GM23248 (cell line): ENCODE data around the gene KLHL28. TPM values are rescaled to one million over a fixed set of nuclear protein-coding genes. Genes with fewer than 3 reads are reported as not detected.
A peak's percentile ranks its signal among the peaks of the same experiment; 100 is the strongest.

Source experiments
- DNase-seq: peaks from one replicate; pipeline ENCODE4 v3.0.0-alpha.2; 2015
- H2AFZ ChIP-seq: fragments of 200-600 bp; sonication (generic); 2 replicates; pipeline ENCODE4 v1.6.1; 2016; ENCODE audit warnings: antibody characterized with exemption
- H3F3A ChIP-seq: fragments of 200-600 bp; sonication (generic); 2 replicates; pipeline ENCODE4 v1.6.1; 2016; ENCODE audit warnings: mild to moderate bottlenecking, antibody characterized with exemption, mixed run types; ENCODE audit not compliant: insufficient read depth
- H3K27ac ChIP-seq: fragments of 200-600 bp; sonication (generic); 2 replicates; pipeline ENCODE4 v1.5.1; 2016; ENCODE audit warnings: mild to moderate bottlenecking
- H3K27me3 ChIP-seq: fragments of 200-600 bp; sonication (generic); replicated peaks from 2 replicates; pipeline ENCODE4 v1.6.1; 2016; ENCODE audit warnings: mild to moderate bottlenecking; ENCODE audit not compliant: insufficient read depth
- H3K36me3 ChIP-seq: fragments of 200-600 bp; sonication (generic); 2 replicates; pipeline ENCODE4 v1.6.1; 2016; ENCODE audit warnings: low read depth, mild to moderate bottlenecking
- H3K4me1 ChIP-seq: fragments of 200-600 bp; sonication (generic); 2 replicates; pipeline ENCODE4 v1.6.1; 2016; ENCODE audit warnings: mild to moderate bottlenecking; ENCODE audit not compliant: insufficient read depth
- H3K4me2 ChIP-seq: fragments of 200-600 bp; sonication (generic); one replicate; pipeline ENCODE4 v1.6.1; 2016; ENCODE audit warnings: mild to moderate bottlenecking; ENCODE audit not compliant: unreplicated experiment
- H3K4me3 ChIP-seq: fragments of 200-600 bp; sonication (generic); 2 replicates; pipeline ENCODE4 v1.5.1; 2016; ENCODE audit warnings: mild to moderate bottlenecking
- H3K79me2 ChIP-seq: fragments of 200-600 bp; sonication (generic); 2 replicates; pipeline ENCODE4 v1.6.1; 2016; ENCODE audit warnings: mild to moderate bottlenecking; ENCODE audit not compliant: insufficient read depth
- H3K9ac ChIP-seq: fragments of 200-600 bp; sonication (generic); 2 replicates; pipeline ENCODE4 v1.6.1; 2016; ENCODE audit warnings: mild to moderate bottlenecking
- H3K9me2 ChIP-seq: fragments of 200-600 bp; sonication (generic); 2 replicates; pipeline ENCODE4 v1.6.1; 2016; ENCODE audit warnings: mixed run types, mild to moderate bottlenecking, moderate library complexity; ENCODE audit not compliant: insufficient read depth
- H3K9me3 ChIP-seq: fragments of 200-600 bp; sonication (generic); one replicate; pipeline ENCODE4 v1.6.1; 2017; ENCODE audit warnings: low read depth
- H4K20me1 ChIP-seq: fragments of 200-600 bp; sonication (generic); 2 replicates; pipeline ENCODE4 v1.6.0; 2016; ENCODE audit not compliant: insufficient read depth
- EZH2 ChIP-seq: fragments of 200-600 bp; sonication (generic); IDR thresholded peaks from 2 replicates; pipeline ENCODE4 v1.6.1; 2018; ENCODE audit warnings: antibody characterized with exemption, mild to moderate bottlenecking; ENCODE audit not compliant: insufficient read depth, poor library complexity, severe bottlenecking
- EZH2phosphoT487 ChIP-seq: fragments of 200-600 bp; sonication (generic); IDR thresholded peaks from 2 replicates; pipeline ENCODE4 v1.6.1; 2018; ENCODE audit warnings: antibody characterized with exemption, moderate library complexity, mild to moderate bottlenecking, low read depth; ENCODE audit not compliant: insufficient read depth
- WGBS, 2 experiments: methylation state at CpG; one replicate each; pipeline ENCODE4 v1.1.6; 2015 to 2017; ENCODE audit warnings: low lambda C conversion rate in 2 of 2, low coverage in 1 of 2; ENCODE audit errors: missing lambda C conversion rate in 2 of 2; 5-methylcytosine and 5-hydroxymethylcytosine counted together
- in situ Hi-C: fragments of 300-500 bp; cut with MboI; formaldehyde crosslinking; loops from 2 replicates; pipeline ENCODE4 v1.15.0; 2020
- polyA plus RNA-seq: library from polyadenylated mRNA; unstranded; fragments of >200 nt; fragmentation: Nextera tagmentation; extraction: Ambion mirVana; gene quantifications from 2 replicates; pipeline ENCODE4 v1.2.1, GENCODE V29; 2016
- total RNA-seq: library from RNA; depleted of rRNA; stranded (reverse); fragments of >200 nt; shearing (Covaris generic); gene quantifications from 2 replicates; pipeline ENCODE4 v1.2.3, GENCODE V29; 2014

Gene KLHL28
- total and polyA plus RNA-seq, 2 experiments from 2014 or later, result 10.3 to 13.1 TPM

GRCh38 chr14:44962334-44963043, 742 bp upstream of the KLHL28 start:
- Histone ChIP-seq H3K4me3 (peak overlapping the region; percentile 95), H3K27me3 (no peaks in the 10 kb centered on the region), H3K36me3 (no peaks in the 10 kb centered on the region), H3K4me1 (peaks cover 46% of the 10 kb centered on the region), H3K27ac (peak overlapping the region; percentile 90), H3K79me2 (peaks cover 95% of the 10 kb centered on the region), H3K4me2 (peak overlapping the region; percentile 98), H3K9me3 (no peaks in the 10 kb centered on the region), H3F3A (peaks cover 28% of the 10 kb centered on the region), H3K9ac (peak overlapping the region; percentile 92), H4K20me1 (no peaks in the 10 kb centered on the region; the same call in 1 of the 2 replicates), H2AFZ (peak overlapping the region; percentile 96), H3K9me2 (no peaks in the 10 kb centered on the region)
- TF ChIP-seq EZH2phosphoT487, result no peak
- no peak for TF ChIP-seq EZH2
- in situ Hi-C loops, result no loop called here
- DNase-seq, result peak; percentile 82
- WGBS, 2 experiments, result 0% methylated on average over 39 of the region's 39 CpGs

GRCh38 chr14:44961151-44961553, 595 bp downstream of the KLHL28 start:
- H3K9me2 ChIP-seq, result no peaks in the 10 kb centered on the region
- DNase-seq, result peak; percentile 85
- peak overlapping the region; percentile 98 for H3K4me2 ChIP-seq
- H3F3A ChIP-seq, result peaks cover 28% of the 10 kb centered on the region
- H3K36me3 ChIP-seq, result no peaks in the 10 kb centered on the region
- H4K20me1 ChIP-seq, result no peaks in the 10 kb centered on the region; the same call in 1 of the 2 replicates
- H3K27me3 ChIP-seq, result no peaks in the 10 kb centered on the region
- peak overlapping the region; percentile 90 for H3K27ac ChIP-seq
- peak overlapping the region; percentile 95 for H3K4me3 ChIP-seq
- peaks cover 95% of the 10 kb centered on the region for H3K79me2 ChIP-seq
- 1 to 2% methylated on average over 12 to 14 of the region's 14 CpGs for WGBS, 2 experiments
- peak overlapping the region; percentile 89 for H2AFZ ChIP-seq
- in situ Hi-C loops, result no loop called here
- H3K9me3 ChIP-seq, result no peaks in the 10 kb centered on the region
- peak overlapping the region; percentile 93 for H3K9ac ChIP-seq
- TF ChIP-seq EZH2phosphoT487, result no peak
- peaks cover 40% of the 10 kb centered on the region for H3K4me1 ChIP-seq

GRCh38 chr14:44960646-44961045, 1.1 kb downstream of the KLHL28 start:
- Histone ChIP-seq H3K79me2 (peaks cover 95% of the 10 kb centered on the region), H3K4me3 (peak overlapping the region; percentile 95), H3K27ac (peak overlapping the region; percentile 90), H3K4me2 (peak overlapping the region; percentile 98), H3K36me3 (no peaks in the 10 kb centered on the region), H3K9me3 (no peaks in the 10 kb centered on the region), H2AFZ (peak overlapping the region; percentile 89), H3K9me2 (no peaks in the 10 kb centered on the region), H4K20me1 (no peaks in the 10 kb centered on the region; the same call in 1 of the 2 replicates), H3K4me1 (peaks cover 37% of the 10 kb centered on the region), H3F3A (peaks cover 28% of the 10 kb centered on the region), H3K27me3 (no peaks in the 10 kb centered on the region), H3K9ac (peak overlapping the region; percentile 93)
- TF ChIP-seq EZH2phosphoT487 (no peak), EZH2 (no peak)
- DNase-seq, result peak; percentile 58
- WGBS, 2 experiments, result 0 to 1% methylated on average over 3 of the region's 3 CpGs
- in situ Hi-C loops, result no loop called here

GRCh38 chr14:44960146-44960545, 1.6 kb downstream of the KLHL28 start:
- H2AFZ ChIP-seq, result peak overlapping the region; percentile 21
- H3K4me3 ChIP-seq, result peak overlapping the region; percentile 95
- no peaks in the 10 kb centered on the region for H3K9me2 ChIP-seq
- no peaks in the 10 kb centered on the region for H3K36me3 ChIP-seq
- peaks cover 28% of the 10 kb centered on the region for H3F3A ChIP-seq
- TF ChIP-seq EZH2 (no peak), EZH2phosphoT487 (no peak)
- no peaks in the 10 kb centered on the region for H3K9me3 ChIP-seq
- H3K27ac ChIP-seq, result peak overlapping the region; percentile 90
- H3K79me2 ChIP-seq, result peaks cover 95% of the 10 kb centered on the region
- WGBS, 2 experiments, result 21 to 29% methylated on average over 2 of the region's 2 CpGs
- peak overlapping the region; percentile 93 for H3K9ac ChIP-seq
- in situ Hi-C loops, result no loop called here
- H3K4me2 ChIP-seq, result peak overlapping the region; percentile 98
- DNase-seq, result peak; percentile 56
- peaks cover 32% of the 10 kb centered on the region for H3K4me1 ChIP-seq
- no peaks in the 10 kb centered on the region; the same call in 1 of the 2 replicates for H4K20me1 ChIP-seq
- no peaks in the 10 kb centered on the region for H3K27me3 ChIP-seq

- H3K9ac ChIP-seq, result peak overlapping the region; percentile 93
- in situ Hi-C loops, result no loop called here
- peak overlapping the region; percentile 21 for H2AFZ ChIP-seq
- H3K27ac ChIP-seq, result peak overlapping the region; percentile 90
- no peaks in the 10 kb centered on the region for H3K36me3 ChIP-seq
- peaks cover 28% of the 10 kb centered on the region for H3F3A ChIP-seq
- H3K9me2 ChIP-seq, result no peaks in the 10 kb centered on the region
- peak overlapping the region; percentile 98 for H3K4me2 ChIP-seq
- no peak for DNase-seq
- no peak for TF ChIP-seq EZH2
- no peak for TF ChIP-seq EZH2phosphoT487
- H3K4me3 ChIP-seq, result peak overlapping the region; percentile 95
- peaks cover 3% of the 10 kb centered on the region; the same call in 1 of the 2 replicates for H4K20me1 ChIP-seq
- no peaks in the 10 kb centered on the region for H3K27me3 ChIP-seq
- WGBS, 2 experiments, result 38 to 40% methylated on average over 3 of the region's 3 CpGs
- peaks cover 30% of the 10 kb centered on the region for H3K4me1 ChIP-seq
- no peaks in the 10 kb centered on the region for H3K9me3 ChIP-seq
- peaks cover 95% of the 10 kb centered on the region for H3K79me2 ChIP-seq
Observed at GRCh38 chr14:44959538-44959937, 2.2 kb downstream of the KLHL28 start.
